ENCODE results near the gene TPRG1L. TPM values are rescaled to one million over a fixed set of nuclear protein-coding genes. Genes with fewer than 3 reads are reported as not detected.

The TPRG1L gene
- polyA plus RNA-seq, 1 experiment, result 44.2 TPM

DNA sequence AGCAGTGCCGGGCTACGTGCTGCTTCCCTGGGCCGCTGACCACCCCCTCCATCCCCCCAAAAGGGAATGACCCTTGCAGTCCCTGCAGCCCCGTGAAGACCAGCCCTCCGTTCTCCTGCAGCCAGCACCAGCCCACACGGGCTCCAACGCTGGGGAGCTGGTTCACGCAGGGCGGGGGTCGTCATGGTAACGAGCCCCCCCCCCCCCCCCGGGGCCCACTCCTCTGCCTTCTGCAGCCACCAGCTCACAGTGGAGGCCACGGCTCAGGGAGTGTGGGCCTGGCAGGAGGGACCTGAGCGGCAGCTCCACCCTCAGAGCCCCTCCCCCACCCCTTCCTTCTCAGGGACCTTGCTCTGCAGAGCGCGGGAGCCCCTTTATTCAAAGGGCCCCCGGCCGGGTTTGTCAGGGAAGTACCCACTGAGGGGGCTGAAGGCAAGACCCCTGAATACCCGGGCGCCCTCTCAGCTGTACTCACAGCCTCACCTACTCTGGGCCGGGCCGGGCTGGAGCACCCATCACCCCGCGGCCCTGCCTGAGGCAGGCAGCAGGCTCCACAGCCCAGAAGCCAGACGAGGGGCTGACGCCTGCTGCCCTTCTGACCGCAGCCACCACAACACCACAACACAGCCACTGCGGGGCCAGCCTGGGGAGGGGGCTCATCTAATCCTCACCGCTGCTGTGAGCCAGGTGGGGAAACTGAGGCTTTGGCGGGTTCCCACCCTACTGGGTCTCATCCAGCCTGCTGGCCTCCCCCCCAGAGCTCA, 26.1 kb upstream of the TPRG1L start:
- ChIA-PET POLR2A (no interaction called here), CTCF (interaction anchor here (1.2 to 1.4 kb wide), 2 partner anchors 20 to 108 kb away, joined by 5 to 8 read pairs; no protein-coding TSS in a partner anchor)
- no peak overlapping the region for H3K4me3 ChIP-seq (ENCODE audit: low read depth, low read length)
- peaks cover 27% of the 10 kb centered on the region for H3K27me3 ChIP-seq (ENCODE audit: control insufficient read depth, insufficient read depth, low read length)
- TF ChIP-seq, protein P1, sequence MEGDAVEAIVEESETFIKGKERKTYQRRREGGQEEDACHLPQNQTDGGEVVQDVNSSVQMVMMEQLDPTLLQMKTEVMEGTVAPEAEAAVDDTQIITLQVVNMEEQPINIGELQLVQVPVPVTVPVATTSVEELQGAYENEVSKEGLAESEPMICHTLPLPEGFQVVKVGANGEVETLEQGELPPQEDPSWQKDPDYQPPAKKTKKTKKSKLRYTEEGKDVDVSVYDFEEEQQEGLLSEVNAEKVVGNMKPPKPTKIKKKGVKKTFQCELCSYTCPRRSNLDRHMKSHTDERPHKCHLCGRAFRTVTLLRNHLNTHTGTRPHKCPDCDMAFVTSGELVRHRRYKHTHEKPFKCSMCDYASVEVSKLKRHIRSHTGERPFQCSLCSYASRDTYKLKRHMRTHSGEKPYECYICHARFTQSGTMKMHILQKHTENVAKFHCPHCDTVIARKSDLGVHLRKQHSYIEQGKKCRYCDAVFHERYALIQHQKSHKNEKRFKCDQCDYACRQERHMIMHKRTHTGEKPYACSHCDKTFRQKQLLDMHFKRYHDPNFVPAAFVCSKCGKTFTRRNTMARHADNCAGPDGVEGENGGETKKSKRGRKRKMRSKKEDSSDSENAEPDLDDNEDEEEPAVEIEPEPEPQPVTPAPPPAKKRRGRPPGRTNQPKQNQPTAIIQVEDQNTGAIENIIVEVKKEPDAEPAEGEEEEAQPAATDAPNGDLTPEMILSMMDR (IDR thresholded peaks at IDR 0.05; ENCODE audit: low read depth, low read length), result no peak
- H3K27ac ChIP-seq (ENCODE audit: low read depth, low read length), result no peak overlapping the region
- DNase-seq (ENCODE audit: low read depth, low spot score), result no peak
- H3K9me3 ChIP-seq (ENCODE audit: control insufficient read depth, insufficient read depth, low read length), result no peaks in the 10 kb centered on the region; the same call in 1 of the 2 replicates

DNA sequence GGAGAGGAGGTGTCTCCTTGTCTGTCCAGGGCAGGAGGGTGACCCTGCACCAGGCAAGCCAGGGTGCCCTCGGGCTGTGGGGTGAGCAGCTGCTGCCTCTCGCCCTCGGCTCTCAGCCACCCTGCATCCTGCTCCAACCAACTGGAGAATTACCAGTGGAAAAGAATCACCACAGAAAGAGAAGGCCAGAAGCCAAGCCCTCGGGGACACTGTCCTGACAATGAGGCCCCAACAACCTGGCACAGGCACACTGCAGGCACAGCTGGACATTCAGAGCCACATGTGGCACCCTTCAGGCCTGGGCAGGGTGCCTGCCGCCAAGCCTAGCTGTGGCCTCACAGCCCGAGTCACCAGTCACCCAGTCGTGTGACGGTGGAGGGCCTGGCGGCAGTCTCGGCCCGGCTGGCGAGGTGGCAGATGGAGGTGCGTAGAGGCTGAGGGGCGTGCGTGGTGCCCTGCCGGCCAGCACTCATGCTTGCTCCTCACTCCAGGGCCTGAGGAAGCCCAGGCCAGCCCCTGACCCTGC, 25.5 kb upstream of the TPRG1L start:
- H3K4me3 ChIP-seq (ENCODE audit: low read depth, low read length), result no peak overlapping the region
- CTCF ChIA-PET, result interaction anchor here (1.2 to 1.4 kb wide), 2 partner anchors 20 to 108 kb away, joined by 5 to 8 read pairs; no protein-coding TSS in a partner anchor
- no peak overlapping the region for H3K27ac ChIP-seq (ENCODE audit: low read depth, low read length)
- no peak for DNase-seq (ENCODE audit: low read depth, low spot score)
- POLR2A ChIA-PET, result no interaction called here
- TF ChIP-seq, protein P1 (IDR thresholded peaks at IDR 0.05; ENCODE audit: low read depth, low read length), result no peak
- no peaks in the 10 kb centered on the region; the same call in 1 of the 2 replicates for H3K9me3 ChIP-seq (ENCODE audit: control insufficient read depth, insufficient read depth, low read length)
- peaks cover 27% of the 10 kb centered on the region for H3K27me3 ChIP-seq (ENCODE audit: control insufficient read depth, insufficient read depth, low read length)

DNA sequence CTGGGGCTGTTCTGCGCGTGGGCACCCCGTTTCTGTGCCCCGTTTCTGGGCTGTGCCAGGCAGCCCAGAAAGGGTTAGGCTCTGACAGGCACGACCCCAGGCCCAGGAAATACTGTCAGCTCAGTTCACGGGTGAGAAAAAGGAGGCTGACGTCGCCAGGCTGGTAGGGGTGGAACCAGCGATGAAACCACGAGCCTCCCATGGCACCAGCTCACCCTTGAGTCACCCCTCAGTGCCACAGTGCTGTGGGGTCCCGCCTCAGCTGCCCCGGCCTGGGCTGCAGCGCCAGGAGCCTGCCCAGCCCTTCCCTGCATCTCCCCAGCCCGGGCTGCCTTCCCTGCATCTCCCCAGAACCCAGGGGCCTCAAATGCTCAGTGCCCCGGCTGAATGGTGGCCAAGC, 25.0 kb upstream of the TPRG1L start:
- ChIA-PET CTCF (interaction anchor here (1.2 to 1.4 kb wide), 2 partner anchors 19 to 109 kb away, joined by 5 to 8 read pairs; no protein-coding TSS in a partner anchor), POLR2A (no interaction called here)
- H3K9me3 ChIP-seq (ENCODE audit: control insufficient read depth, insufficient read depth, low read length), result no peaks in the 10 kb centered on the region; the same call in 1 of the 2 replicates
- TF ChIP-seq, protein P1 (IDR thresholded peaks at IDR 0.05; ENCODE audit: low read depth, low read length), result no peak
- H3K4me3 ChIP-seq (ENCODE audit: low read depth, low read length), result no peak overlapping the region
- H3K27ac ChIP-seq (ENCODE audit: low read depth, low read length), result no peak overlapping the region
- DNase-seq (ENCODE audit: low read depth, low spot score), result no peak
- H3K27me3 ChIP-seq (ENCODE audit: control insufficient read depth, insufficient read depth, low read length), result peaks cover 27% of the 10 kb centered on the region

DNA sequence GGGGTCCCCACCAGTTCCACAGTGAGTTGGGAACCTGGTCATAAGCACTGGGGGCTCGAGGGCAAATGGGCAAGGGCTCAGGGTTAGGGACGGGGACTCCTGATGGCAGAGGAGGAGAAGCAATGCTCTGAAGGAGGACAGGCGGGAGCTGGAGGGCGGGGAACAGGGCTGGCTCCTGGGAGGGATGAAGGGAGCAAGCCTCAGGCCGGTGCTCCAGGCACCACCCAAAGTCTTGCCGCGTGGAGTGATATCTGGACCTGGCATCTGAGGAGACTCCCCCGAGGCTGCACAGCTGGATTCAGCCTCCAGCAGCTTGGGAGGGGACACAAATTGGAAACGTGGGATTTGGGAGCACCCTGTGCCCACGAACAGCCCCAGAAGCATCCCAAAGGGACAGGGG, 24.5 kb upstream of the TPRG1L start:
- Histone ChIP-seq H3K4me3 (ENCODE audit: low read depth, low read length) (no peak overlapping the region), H3K27me3 (ENCODE audit: control insufficient read depth, insufficient read depth, low read length) (peaks cover 27% of the 10 kb centered on the region), H3K27ac (ENCODE audit: low read depth, low read length) (no peak overlapping the region), H3K9me3 (ENCODE audit: control insufficient read depth, insufficient read depth, low read length) (no peaks in the 10 kb centered on the region; the same call in 1 of the 2 replicates)
- ChIA-PET CTCF (no interaction called here), POLR2A (no interaction called here)
- TF ChIP-seq, protein P1 (IDR thresholded peaks at IDR 0.05; ENCODE audit: low read depth, low read length), result no peak
- DNase-seq (ENCODE audit: low read depth, low spot score), result no peak

DNA sequence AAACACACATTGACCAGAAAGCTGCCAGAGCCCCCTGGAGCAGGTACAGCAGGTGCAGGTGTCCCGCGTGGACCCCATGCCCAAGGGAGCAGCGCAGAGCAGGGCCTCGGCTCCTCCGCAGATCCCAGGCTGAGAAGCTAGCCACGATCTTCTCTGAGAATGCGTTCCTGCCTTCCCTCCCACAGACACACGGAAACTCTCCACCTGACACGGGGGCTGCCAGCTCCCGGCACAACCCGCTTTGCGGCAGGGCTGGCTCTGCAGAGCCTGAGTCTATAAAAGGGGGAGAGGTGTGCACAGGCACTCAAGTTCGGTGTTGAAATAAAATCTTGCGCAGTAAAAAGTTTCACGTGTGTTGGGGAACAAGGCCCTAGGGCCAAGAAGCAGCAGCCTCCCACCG, 23.1 kb upstream of the TPRG1L start:
- H3K9me3 ChIP-seq (ENCODE audit: control insufficient read depth, insufficient read depth, low read length), result no peaks in the 10 kb centered on the region; the same call in 1 of the 2 replicates
- TF ChIP-seq, protein P1 (IDR thresholded peaks at IDR 0.05; ENCODE audit: low read depth, low read length), result no peak
- no peak overlapping the region for H3K27ac ChIP-seq (ENCODE audit: low read depth, low read length)
- POLR2A ChIA-PET, result no interaction called here
- peaks cover 29% of the 10 kb centered on the region for H3K27me3 ChIP-seq (ENCODE audit: control insufficient read depth, insufficient read depth, low read length)
- DNase-seq (ENCODE audit: low read depth, low spot score), result no peak
- H3K4me3 ChIP-seq (ENCODE audit: low read depth, low read length), result no peak overlapping the region
- CTCF ChIA-PET, result interaction anchor here (0.9 kb wide), 1 partner anchor 14 kb away, joined by 3 read pairs; no protein-coding TSS in a partner anchor
